ENCODE measurements around the gene MLH3.

The MLH3 gene

DNA sequence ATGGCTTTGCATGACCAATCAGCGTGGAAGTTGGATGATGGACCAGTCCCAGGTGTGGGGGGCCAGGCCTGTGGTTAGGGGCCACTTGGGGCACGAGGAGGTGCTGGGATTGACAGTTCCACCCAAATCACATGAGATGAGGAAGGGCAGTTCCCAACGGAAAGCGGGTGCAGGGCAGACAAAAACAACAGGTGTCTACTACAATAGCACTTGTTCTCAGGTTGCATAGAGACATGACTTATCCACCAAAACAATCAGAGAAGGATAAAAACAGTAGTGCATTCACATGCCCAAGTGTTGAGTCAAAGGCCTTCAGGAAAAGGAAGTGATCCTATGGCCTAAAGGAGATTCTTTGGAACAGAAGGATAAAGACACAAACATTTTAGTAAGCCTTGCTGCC lies 63.1 kb downstream of the MLH3 start:
- no peak overlapping the region for H2BK12ac ChIP-seq (ENCODE audit: low read length)
- H3K4me3 ChIP-seq (ENCODE audit: low read length in 2 of 2): no peak overlapping the region
- H2BK15ac ChIP-seq (ENCODE audit: low read length): no peak overlapping the region
- DNase-seq (ENCODE audit: low spot score): no peak
- no peaks in the 10 kb centered on the region for H3K79me1 ChIP-seq (ENCODE audit: low read depth, low read length)
- no peak overlapping the region for H3K9ac ChIP-seq (ENCODE audit: low read depth, low read length, poor library complexity)
- H4K8ac ChIP-seq (ENCODE audit: low read depth, low read length): no peak overlapping the region
- H3K9me3 ChIP-seq (replicated peaks in 1 of 2; ENCODE audit: control insufficient read depth in 2 of 2, insufficient read depth in 1 of 2, low read depth in 1 of 2, low read length in 2 of 2): no peaks in the 10 kb centered on the region
- H4K91ac ChIP-seq (ENCODE audit: low read depth, low read length, poor library complexity): no peak overlapping the region
- no peak overlapping the region for H2AK5ac ChIP-seq (ENCODE audit: low read depth, low read length)
- H3K4me2 ChIP-seq (ENCODE audit: insufficient read depth, low read length, poor library complexity, severe bottlenecking): no peak overlapping the region
- WGBS, 2 donors (ENCODE audit: extremely low coverage in 2 of 2, insufficient read length in 2 of 2, insufficient replicate concordance in 1 of 2): no CpG with 5 or more reads among the region's 4 CpGs
- H3K36me3 ChIP-seq (replicated peaks in 1 of 2; ENCODE audit: control insufficient read depth in 2 of 2, insufficient read depth in 2 of 2, low read length in 2 of 2): no peaks in the 10 kb centered on the region
- no peak overlapping the region for H2BK5ac ChIP-seq (ENCODE audit: low read length)
- H2BK120ac ChIP-seq (ENCODE audit: low read depth, low read length): no peak overlapping the region
- H3K14ac ChIP-seq (ENCODE audit: low read length): no peak overlapping the region
- H3K4me1 ChIP-seq (ENCODE audit: control insufficient read depth in 2 of 2, insufficient read depth in 1 of 2, low read depth in 1 of 2, low read length in 2 of 2): peaks cover 5 to 6% of the 10 kb centered on the region in 2 donors
- H3K4ac ChIP-seq (ENCODE audit: low read length): no peak overlapping the region
- H3K23ac ChIP-seq (ENCODE audit: low read depth, low read length, poor library complexity): no peak overlapping the region
- peak overlapping the region; percentile 1 for H2AFZ ChIP-seq (ENCODE audit: low read length)
- H3K27me3 ChIP-seq (ENCODE audit: control insufficient read depth in 3 of 3, insufficient read depth in 3 of 3, low read depth in 1 of 3, low read length in 3 of 3): no peaks in the 10 kb centered on the region
- H3K18ac ChIP-seq (ENCODE audit: low read length): no peak overlapping the region
- H3K27ac ChIP-seq (replicated peaks; ENCODE audit: low read length): no peak overlapping the region

- DNase-seq (ENCODE audit: low spot score): no peak
- H4K91ac ChIP-seq (ENCODE audit: low read depth, low read length, poor library complexity): no peak overlapping the region
- no CpG with 5 or more reads among the region's 6 CpGs for WGBS, 2 donors (ENCODE audit: extremely low coverage in 2 of 2, insufficient read length in 2 of 2, insufficient replicate concordance in 1 of 2)
Observed at GRCh38 chr14:74985806-74986205, 65.5 kb downstream of the MLH3 start.

DNA sequence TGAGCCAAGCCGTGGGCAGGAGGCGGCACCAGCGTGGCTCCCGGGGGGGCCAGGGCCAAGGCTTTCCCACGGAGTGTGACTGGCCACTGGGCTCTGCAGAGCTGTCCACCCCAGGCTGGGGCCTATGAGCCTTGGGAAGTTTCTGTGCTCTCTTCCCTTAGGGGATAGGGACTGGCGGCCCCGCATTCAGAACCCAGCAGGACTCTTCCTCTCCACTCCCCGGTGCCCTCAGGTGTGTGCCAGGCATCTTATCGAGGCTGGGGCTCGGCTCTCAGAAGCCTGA lies 66.3 kb downstream of the MLH3 start:
- peak overlapping the region; percentile 49 for H2AFZ ChIP-seq (ENCODE audit: low read length)
- H4K91ac ChIP-seq (ENCODE audit: low read depth, low read length, poor library complexity): no peak overlapping the region
- H3K23ac ChIP-seq (ENCODE audit: low read depth, low read length, poor library complexity): no peak overlapping the region
- WGBS, 2 donors (ENCODE audit: extremely low coverage in 2 of 2, insufficient read length in 2 of 2, insufficient replicate concordance in 1 of 2): no CpG with 5 or more reads among the region's 10 CpGs
- H3K36me3 ChIP-seq (replicated peaks in 1 of 2; ENCODE audit: control insufficient read depth in 2 of 2, insufficient read depth in 2 of 2, low read length in 2 of 2): no peaks in the 10 kb centered on the region
- no peak overlapping the region for H2BK12ac ChIP-seq (ENCODE audit: low read length)
- H3K4me3 ChIP-seq (ENCODE audit: low read length in 2 of 2): no peak overlapping the region
- H3K18ac ChIP-seq (ENCODE audit: low read length): peak overlapping the region; percentile 74
- no peaks in the 10 kb centered on the region for H3K27me3 ChIP-seq (ENCODE audit: control insufficient read depth in 3 of 3, insufficient read depth in 3 of 3, low read depth in 1 of 3, low read length in 3 of 3)
- no peaks in the 10 kb centered on the region for H3K9me3 ChIP-seq (replicated peaks in 1 of 2; ENCODE audit: control insufficient read depth in 2 of 2, insufficient read depth in 1 of 2, low read depth in 1 of 2, low read length in 2 of 2)
- H2BK120ac ChIP-seq (ENCODE audit: low read depth, low read length): peak overlapping the region; percentile 20
- no peaks in the 10 kb centered on the region for H3K79me1 ChIP-seq (ENCODE audit: low read depth, low read length)
- no peak overlapping the region for H3K4me2 ChIP-seq (ENCODE audit: insufficient read depth, low read length, poor library complexity, severe bottlenecking)
- no peak for DNase-seq (ENCODE audit: low spot score)
- no peak overlapping the region for H2BK5ac ChIP-seq (ENCODE audit: low read length)
- H3K14ac ChIP-seq (ENCODE audit: low read length): no peak overlapping the region
- H3K4ac ChIP-seq (ENCODE audit: low read length): no peak overlapping the region
- H2AK5ac ChIP-seq (ENCODE audit: low read depth, low read length): peak overlapping the region; percentile 22
- no peak overlapping the region for H4K8ac ChIP-seq (ENCODE audit: low read depth, low read length)
- no peak overlapping the region for H2BK15ac ChIP-seq (ENCODE audit: low read length)
- peaks cover 18% of the 10 kb centered on the region in 2 donors for H3K4me1 ChIP-seq (ENCODE audit: control insufficient read depth in 2 of 2, insufficient read depth in 1 of 2, low read depth in 1 of 2, low read length in 2 of 2)
- peak overlapping the region; percentile 50 for H3K9ac ChIP-seq (ENCODE audit: low read depth, low read length, poor library complexity)
- H3K27ac ChIP-seq (replicated peaks; ENCODE audit: low read length): no peak overlapping the region

More at GRCh38 chr14:74985806-74986205, 65.5 kb downstream of the MLH3 start:
- H3K4me1 ChIP-seq (ENCODE audit: control insufficient read depth in 2 of 2, insufficient read depth in 1 of 2, low read depth in 1 of 2, low read length in 2 of 2): peaks cover 11 to 12% of the 10 kb centered on the region in 2 donors
- no peak overlapping the region for H4K8ac ChIP-seq (ENCODE audit: low read depth, low read length)
- H3K18ac ChIP-seq (ENCODE audit: low read length): peak overlapping the region; percentile 46
- H3K4me3 ChIP-seq (ENCODE audit: low read length in 2 of 2): no peak overlapping the region
- H3K27me3 ChIP-seq (ENCODE audit: control insufficient read depth in 3 of 3, insufficient read depth in 3 of 3, low read depth in 1 of 3, low read length in 3 of 3): no peaks in the 10 kb centered on the region
- no peaks in the 10 kb centered on the region for H3K9me3 ChIP-seq (replicated peaks in 1 of 2; ENCODE audit: control insufficient read depth in 2 of 2, insufficient read depth in 1 of 2, low read depth in 1 of 2, low read length in 2 of 2)
- H2AFZ ChIP-seq (ENCODE audit: low read length): no peak overlapping the region
- no peak overlapping the region for H2BK120ac ChIP-seq (ENCODE audit: low read depth, low read length)
- no peak overlapping the region for H3K14ac ChIP-seq (ENCODE audit: low read length)
- no peak overlapping the region for H2BK15ac ChIP-seq (ENCODE audit: low read length)
- no peak overlapping the region for H3K23ac ChIP-seq (ENCODE audit: low read depth, low read length, poor library complexity)
- H3K4ac ChIP-seq (ENCODE audit: low read length): no peak overlapping the region
- no peaks in the 10 kb centered on the region for H3K36me3 ChIP-seq (replicated peaks in 1 of 2; ENCODE audit: control insufficient read depth in 2 of 2, insufficient read depth in 2 of 2, low read length in 2 of 2)
- H2BK12ac ChIP-seq (ENCODE audit: low read length): no peak overlapping the region
- H2BK5ac ChIP-seq (ENCODE audit: low read length): no peak overlapping the region
- no peak overlapping the region for H2AK5ac ChIP-seq (ENCODE audit: low read depth, low read length)
- H3K79me1 ChIP-seq (ENCODE audit: low read depth, low read length): no peaks in the 10 kb centered on the region
- H3K9ac ChIP-seq (ENCODE audit: low read depth, low read length, poor library complexity): no peak overlapping the region
- no peak overlapping the region for H3K27ac ChIP-seq (replicated peaks; ENCODE audit: low read length)
- H3K4me2 ChIP-seq (ENCODE audit: insufficient read depth, low read length, poor library complexity, severe bottlenecking): no peak overlapping the region

GRCh38 chr14:74984236-74985027 lies 66.8 kb downstream of the MLH3 start:
- Histone ChIP-seq H4K8ac (ENCODE audit: low read depth, low read length) (no peak overlapping the region), H3K4ac (ENCODE audit: low read length) (no peak overlapping the region), H2AFZ (ENCODE audit: low read length) (peak overlapping the region; percentile 49), H2BK12ac (ENCODE audit: low read length) (no peak overlapping the region), H3K79me1 (ENCODE audit: low read depth, low read length) (no peaks in the 10 kb centered on the region), H3K23ac (ENCODE audit: low read depth, low read length, poor library complexity) (no peak overlapping the region), H3K9me3 (replicated peaks in 1 of 2; ENCODE audit: control insufficient read depth in 2 of 2, insufficient read depth in 1 of 2, low read depth in 1 of 2, low read length in 2 of 2) (no peaks in the 10 kb centered on the region), H2AK5ac (ENCODE audit: low read depth, low read length) (peak overlapping the region; percentile 22), H2BK15ac (ENCODE audit: low read length) (no peak overlapping the region), H3K18ac (ENCODE audit: low read length) (peak overlapping the region; percentile 74), H2BK5ac (ENCODE audit: low read length) (no peak overlapping the region), H3K4me2 (ENCODE audit: insufficient read depth, low read length, poor library complexity, severe bottlenecking) (no peak overlapping the region), H3K14ac (ENCODE audit: low read length) (no peak overlapping the region), H3K4me1 (ENCODE audit: control insufficient read depth in 2 of 2, insufficient read depth in 1 of 2, low read depth in 1 of 2, low read length in 2 of 2) (peaks cover 23% of the 10 kb centered on the region in 2 donors), H3K4me3 (ENCODE audit: low read length in 2 of 2) (no peak overlapping the region), H4K91ac (ENCODE audit: low read depth, low read length, poor library complexity) (no peak overlapping the region), H3K27me3 (ENCODE audit: control insufficient read depth in 3 of 3, insufficient read depth in 3 of 3, low read depth in 1 of 3, low read length in 3 of 3) (no peaks in the 10 kb centered on the region), H3K27ac (replicated peaks; ENCODE audit: low read length) (no peak overlapping the region), H3K36me3 (replicated peaks in 1 of 2; ENCODE audit: control insufficient read depth in 2 of 2, insufficient read depth in 2 of 2, low read length in 2 of 2) (no peaks in the 10 kb centered on the region), H3K9ac (ENCODE audit: low read depth, low read length, poor library complexity) (peak overlapping the region; percentile 10), H2BK120ac (ENCODE audit: low read depth, low read length) (peak overlapping the region; percentile 20)
- no CpG with 5 or more reads among the region's 16 CpGs for WGBS, 2 donors (ENCODE audit: extremely low coverage in 2 of 2, insufficient read length in 2 of 2, insufficient replicate concordance in 1 of 2)
- no peak for DNase-seq (ENCODE audit: low spot score)

Measured in neuronal stem cell (in vitro differentiated cells).